ENCODE data around the gene SYMPK.

GRCh38 chr19:45782820-45783785, 79.8 kb downstream of the SYMPK start:
- TF ChIP-seq CTCF (IDR thresholded peaks at IDR 0.05; ENCODE audit: borderline replicate concordance, extremely low read depth, low read length, poor library complexity, severe bottlenecking): no peak
- TF ChIP-seq EZH2 (IDR thresholded peaks at IDR 0.05; ENCODE audit: borderline replicate concordance, low read depth, low read length, severe bottlenecking): no peak
